Right ventricle myocardium superior (tissue), 1 donor: Measurements from ENCODE around the gene TUBGCP2. TPM values are rescaled to one million over a fixed set of nuclear protein-coding genes. Genes with fewer than 3 reads are reported as not detected.
A peak's percentile ranks its signal among the peaks of the same experiment; 100 is the strongest.
"Not testable (repeated sequence)": the region's sequence is repeated elsewhere in the genome, so short reads cannot be mapped to it uniquely, and the experiment has no call there.

Experiments used
- ATAC-seq: fragments of 200-7000 bp; cut with Tn5 transposase; one replicate; pipeline ENCODE4 v1.9.1; 2020; ENCODE audit warnings: mild to moderate bottlenecking; ENCODE audit not compliant: poor library complexity
- DNase-seq: peaks from one replicate; pipeline ENCODE4 v3.0.0-alpha.2; 2020
- intact Hi-C: fragments of 100-400 bp; cut with DNase I; formaldehyde crosslinking; loops from one replicate; pipeline ENCODE4 v1.11.2; 2022
- total RNA-seq: library from RNA; stranded (reverse); fragmentation: NEBNext Ultra II Directional; extraction: Animal tissue kit (Norgen Biotek cat#: 25700); gene quantifications from one replicate; pipeline ENCODE4 v1.2.1, GENCODE V29; 2021
- donor health status: DM: no; HTN: yes; CAD: no; lungs with severe emphysema.

The TUBGCP2 gene
- total RNA-seq, 1 donor from 2014 or later, result 38.5 TPM

GRCh38 chr10:133246236-133246626, 62.4 kb downstream of the TUBGCP2 start:
- intact Hi-C loops, result no loop called here
- ATAC-seq (no peak), DNase-seq (no peak)

DNA sequence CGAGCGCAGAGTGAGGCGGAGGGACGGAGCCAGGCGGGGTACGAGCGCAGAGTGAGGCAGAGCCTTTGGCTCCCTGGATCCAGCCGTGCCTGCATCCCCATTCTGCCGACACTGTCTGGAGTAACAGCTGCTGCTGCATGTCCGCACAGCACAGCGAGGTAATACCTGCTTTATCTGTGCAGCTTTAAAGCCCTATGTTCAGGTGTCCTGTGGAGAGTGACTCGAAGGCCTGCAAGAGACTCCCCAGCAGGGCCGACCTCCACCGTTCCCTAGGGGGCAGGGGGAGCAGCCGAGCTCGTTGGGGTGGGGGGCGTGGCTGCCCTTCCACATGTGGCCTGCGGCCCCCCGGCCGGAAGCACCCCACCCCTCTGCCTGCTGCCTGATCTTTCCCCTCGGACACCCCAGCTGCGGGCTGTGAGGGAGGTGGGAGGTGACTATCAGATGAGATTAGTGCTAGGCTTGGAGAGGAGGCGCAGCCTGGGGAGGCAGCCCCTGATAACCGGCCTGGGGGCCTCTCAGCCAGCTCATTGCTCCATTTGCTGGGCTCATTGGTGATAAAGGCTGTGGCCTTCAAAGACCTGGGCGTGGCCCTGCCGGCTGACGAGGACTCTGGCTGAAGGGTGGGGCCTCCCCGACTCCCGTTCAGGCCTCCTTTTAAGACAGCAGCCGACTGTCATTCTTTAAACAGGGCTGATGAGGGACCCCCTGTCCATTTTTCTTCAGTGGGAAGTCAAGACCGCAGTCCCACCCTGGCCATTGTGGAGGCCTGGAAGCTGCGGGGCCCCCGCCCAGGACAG, 63.0 kb downstream of the TUBGCP2 start:
- DNase-seq, result no peak
- peak; percentile 10 for ATAC-seq
- intact Hi-C loops, result no loop called here

DNA sequence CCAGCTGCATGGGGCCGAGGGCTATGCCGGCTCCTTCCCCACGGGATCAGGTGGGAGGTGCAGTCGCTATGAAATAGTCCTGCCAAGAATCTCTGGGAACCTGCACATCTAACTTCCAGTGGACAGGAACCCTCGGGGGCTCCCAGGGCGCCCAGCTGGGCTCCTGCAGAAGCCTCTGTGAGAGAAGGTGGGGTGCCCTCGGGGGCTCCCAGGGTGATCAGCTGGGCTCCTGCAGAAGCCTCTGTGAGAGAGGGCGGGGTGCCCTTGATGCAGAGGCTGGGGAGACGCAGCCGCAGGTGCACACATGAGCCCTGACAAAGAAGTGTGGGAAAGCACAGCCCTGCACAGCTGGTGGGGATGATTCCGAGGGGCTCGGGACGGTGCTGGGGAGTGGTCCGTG, 65.1 kb downstream of the TUBGCP2 start:
- ATAC-seq (no peak), DNase-seq (no peak)
- intact Hi-C loops, result no loop called here

GRCh38 chr10:133242611-133243356, 65.9 kb downstream of the TUBGCP2 start:
- DNase-seq, result no peak
- ATAC-seq, result no peak
- intact Hi-C loops, result no loop called here

- ATAC-seq (no peak), DNase-seq (no peak)
- intact Hi-C loops, result no loop called here
These were observed 67.0 kb downstream of the TUBGCP2 start for GRCh38 chr10:133241501-133242205.

DNA sequence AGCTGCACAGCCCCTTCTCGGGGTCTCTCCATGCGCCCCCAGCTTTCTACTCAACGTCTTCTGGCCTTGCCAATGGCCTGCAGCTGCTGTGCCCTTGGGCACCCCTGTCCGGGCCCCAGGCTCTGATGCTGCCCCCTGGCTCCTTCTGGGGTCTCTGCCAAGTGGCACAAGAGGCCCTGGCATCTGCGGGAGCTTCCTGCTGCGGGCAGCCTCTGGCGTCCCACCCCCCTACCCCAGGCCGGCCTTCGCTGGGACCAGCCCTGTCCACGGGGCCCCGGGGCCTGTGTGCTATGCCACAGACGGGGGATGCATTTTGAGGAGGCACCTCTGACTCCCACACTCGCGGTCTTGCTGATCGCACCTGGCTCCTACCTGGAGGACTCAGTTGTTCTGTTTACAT, 68.7 kb downstream of the TUBGCP2 start:
- ATAC-seq (no peak), DNase-seq (no peak)
- intact Hi-C loops, result no loop called here

- DNase-seq (no peak), ATAC-seq (no peak)
- intact Hi-C loops, result no loop called here
These were observed 70.2 kb downstream of the TUBGCP2 start for GRCh38 chr10:133238466-133238804.

DNA sequence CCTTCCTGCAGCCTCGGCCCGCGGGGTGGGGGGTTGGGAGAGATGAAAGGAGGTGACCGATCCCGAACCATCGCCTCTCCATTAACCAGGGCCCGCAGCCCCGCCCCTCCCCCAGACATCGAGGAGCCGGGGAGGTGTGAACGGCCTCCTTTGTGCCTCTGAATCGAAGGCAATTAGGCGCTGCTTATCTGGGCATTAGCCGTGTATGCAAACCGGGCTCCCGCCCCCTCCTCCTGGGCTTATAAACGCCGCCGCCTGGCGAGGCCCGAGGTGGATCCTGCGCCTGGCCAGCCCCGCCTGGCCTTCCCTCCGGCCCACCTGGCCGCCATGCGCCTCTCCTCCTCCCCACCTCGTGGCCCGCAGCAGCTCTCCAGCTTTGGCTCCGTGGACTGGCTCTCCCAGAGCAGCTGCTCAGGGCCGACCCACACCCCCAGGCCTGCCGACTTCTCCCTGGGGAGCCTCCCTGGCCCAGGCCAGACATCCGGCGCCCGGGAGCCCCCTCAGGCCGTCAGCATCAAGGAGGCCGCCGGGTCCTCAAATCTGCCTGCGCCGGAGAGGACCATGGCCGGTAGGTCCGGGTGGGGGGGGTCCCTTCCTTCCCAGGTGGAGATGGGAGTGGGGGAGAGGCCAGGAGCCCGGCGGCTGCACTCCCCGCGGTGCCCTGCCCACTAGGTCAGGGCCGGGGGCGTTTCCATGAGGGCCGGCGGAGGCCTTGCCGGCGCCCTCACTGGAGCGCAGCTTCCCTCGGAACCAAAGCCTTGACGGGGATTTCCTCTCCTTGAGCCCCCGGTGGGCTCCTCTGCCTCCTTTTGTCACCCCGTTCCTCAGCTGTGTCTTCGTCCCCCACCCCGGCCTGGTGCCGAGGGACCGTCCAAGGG, 70.8 kb downstream of the TUBGCP2 start, which contains the start of gene VENTX:
Gene VENTX (plus strand): TSS at position 268 of the 878 bp plus-strand sequence. CDS start 60 bp downstream, at position 328.
- DNase-seq (no peak), ATAC-seq (no peak)
- intact Hi-C loops, result no loop called here

DNA sequence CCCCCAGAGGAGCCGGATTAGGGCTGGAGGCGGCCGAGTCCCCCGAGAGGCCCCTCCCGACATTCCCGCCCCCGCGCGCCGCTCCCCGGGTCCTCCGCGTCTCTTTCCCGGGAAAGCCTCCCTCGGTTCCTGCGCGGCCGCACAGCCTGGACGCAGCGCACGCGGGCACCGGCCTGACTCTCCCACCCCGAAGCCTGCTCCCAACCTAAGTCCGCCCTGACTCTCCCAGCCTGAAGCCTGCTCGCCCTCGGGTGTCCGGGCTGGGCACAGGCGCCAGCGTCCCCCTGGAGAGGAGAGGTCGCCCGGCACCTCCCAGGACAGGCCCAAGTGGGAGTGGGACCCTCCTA, 71.5 kb downstream of the TUBGCP2 start:
- no peak for DNase-seq
- intact Hi-C loops, result no loop called here
- ATAC-seq, result no peak

DNA sequence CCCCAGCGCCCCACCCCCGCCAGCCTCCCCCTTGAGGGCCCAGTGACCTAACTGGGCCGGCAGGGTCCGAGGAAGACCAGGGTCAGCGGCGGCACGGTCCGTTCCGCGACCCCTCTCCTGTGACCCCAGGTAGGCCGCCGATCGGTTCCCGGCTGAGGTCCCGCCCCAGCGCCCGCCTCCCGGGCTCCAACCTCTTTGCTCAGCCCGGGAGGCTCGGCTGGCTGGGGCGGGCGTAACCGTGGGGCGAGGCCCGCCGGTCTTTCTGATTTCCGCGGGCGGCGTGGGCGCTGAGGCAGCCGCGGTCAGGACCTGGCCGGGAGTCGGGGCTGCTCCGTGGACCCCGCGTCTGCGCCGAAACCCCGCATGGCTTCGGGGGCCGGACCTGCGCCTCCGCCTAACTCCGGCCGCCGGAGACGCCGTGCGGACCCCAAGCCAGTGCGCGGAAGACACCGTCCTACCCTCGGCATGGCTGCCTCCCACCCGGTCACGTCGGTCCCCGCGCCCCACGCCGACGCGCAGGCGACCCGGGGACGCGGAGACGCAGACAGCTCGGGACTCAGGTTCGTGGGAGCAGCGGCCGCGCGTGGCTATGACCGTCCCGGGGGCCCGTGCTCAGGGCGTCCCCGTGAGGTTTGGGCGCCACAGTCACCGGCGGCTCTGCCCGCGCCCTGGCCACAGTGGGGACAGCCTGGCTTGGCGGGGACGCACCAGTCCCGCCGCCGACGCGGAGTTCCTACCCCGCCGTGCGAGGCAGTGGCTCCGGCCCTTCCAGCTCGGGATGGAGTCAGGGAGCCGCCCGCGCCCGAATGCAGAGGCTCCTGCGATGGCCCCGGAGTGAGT, 72.1 kb downstream of the TUBGCP2 start:
- no peak for DNase-seq
- intact Hi-C loops, result no loop called here
- ATAC-seq, result no peak

GRCh38 chr10:133235932-133236331, 72.7 kb downstream of the TUBGCP2 start:
- DNase-seq (peak; percentile 60), ATAC-seq (peak; percentile 36)
- intact Hi-C loops, result no loop called here

DNA sequence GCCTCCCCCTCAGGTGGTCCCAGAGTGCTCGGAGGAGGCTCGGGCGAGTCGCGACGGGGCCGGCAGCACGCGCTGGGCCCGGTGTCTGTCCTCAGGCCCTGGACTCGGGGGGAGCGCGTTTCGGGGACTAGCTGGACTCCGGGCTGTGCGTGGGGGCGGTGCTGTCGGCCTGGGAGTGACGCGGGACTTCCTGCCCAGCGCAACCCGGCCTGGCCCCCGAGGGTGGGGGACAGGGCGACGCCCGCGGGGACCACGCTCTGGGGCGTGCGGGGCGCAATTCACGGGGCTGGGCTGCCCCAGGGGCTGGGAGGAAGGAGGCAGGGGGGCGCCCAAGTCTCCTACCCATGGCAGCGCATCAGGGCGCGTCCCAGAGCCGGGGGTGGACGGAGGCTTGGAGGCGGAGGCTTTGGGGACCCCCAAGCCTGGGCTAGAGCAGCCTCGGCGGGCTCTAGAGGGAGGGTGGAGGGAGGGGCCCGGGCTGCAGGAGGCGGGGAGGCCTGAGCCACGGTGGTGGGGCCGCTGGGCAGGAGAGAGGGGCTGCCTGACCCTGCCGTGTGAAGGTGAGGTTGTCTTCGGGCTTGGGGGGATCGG, 73.3 kb downstream of the TUBGCP2 start:
- peak; percentile 62 for DNase-seq
- intact Hi-C loops, result no loop called here
- peak; percentile 45 for ATAC-seq

DNA sequence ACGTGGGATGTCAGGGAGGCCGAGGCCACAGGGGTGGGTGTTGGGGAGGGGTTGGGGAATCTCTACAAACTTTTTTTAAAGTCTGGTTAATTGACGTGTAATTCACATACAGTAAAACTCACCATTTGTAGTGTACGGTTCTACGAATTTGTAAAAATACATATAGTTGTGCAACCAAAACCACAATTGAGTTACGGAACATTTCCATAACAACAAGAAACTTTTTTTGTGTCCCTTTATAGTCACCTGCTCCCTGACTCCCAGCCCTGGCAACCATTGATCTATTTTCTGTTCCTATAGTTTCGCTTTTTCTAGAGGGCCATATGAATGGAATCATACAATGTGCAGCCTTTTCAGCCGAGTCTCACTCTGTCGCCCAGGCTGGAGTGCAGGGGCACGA, 73.9 kb downstream of the TUBGCP2 start:
- DNase-seq, intact Hi-C loops, ATAC-seq: not testable (repeated sequence)

GRCh38 chr10:133231946-133232574, 76.6 kb downstream of the TUBGCP2 start:
- ATAC-seq, result no peak
- intact Hi-C loops, result no loop called here

DNA sequence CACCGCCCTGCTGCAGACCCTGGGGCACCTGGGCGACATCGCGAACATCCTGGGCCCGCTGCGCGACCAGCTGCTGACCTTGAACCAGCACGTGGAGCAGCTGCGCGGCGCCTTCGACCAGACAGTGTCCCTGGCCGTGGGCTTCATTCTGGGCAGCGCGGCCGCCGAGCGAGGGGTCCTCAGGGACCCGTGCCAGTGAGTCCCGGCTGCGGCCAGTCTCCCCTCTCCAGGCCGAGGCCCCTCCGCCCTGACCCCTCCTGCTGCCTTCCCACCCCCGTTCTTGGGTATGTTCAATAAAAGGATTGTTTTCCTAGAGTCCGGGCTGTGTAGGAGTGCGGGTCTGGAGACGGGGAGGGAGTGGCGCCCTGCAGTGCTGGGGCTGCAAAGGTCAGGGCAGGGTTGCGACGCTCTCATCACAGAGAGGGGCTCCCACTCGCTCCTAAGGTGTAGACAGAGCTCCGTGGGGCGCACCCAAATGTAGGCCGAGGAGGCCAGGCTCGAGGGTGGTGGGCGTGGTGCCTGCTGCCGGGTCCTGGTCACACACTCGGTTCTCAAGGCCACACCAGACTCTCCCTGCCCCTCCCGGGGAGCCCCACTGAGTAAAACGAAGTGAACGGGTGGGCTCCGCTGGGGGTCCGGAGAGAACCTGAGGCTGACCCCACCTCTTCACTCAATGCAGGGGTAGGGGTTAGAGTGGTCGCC, 77.3 kb downstream of the TUBGCP2 start:
- intact Hi-C loops, result no loop called here
- ATAC-seq (no peak), DNase-seq (no peak)

More at GRCh38 chr10:133231946-133232574, 76.6 kb downstream of the TUBGCP2 start:
- DNase-seq, result no peak

- DNase-seq, result peak; percentile 63
- intact Hi-C loops, result no loop called here
- ATAC-seq, result no peak
These were observed 78.1 kb downstream of the TUBGCP2 start for GRCh38 chr10:133230387-133231195.
